Coronary artery (tissue), 2 donors: ENCODE results near the gene LSAMP.

Experiments
- DNase-seq: peaks from one replicate; pipeline ENCODE4 v3.0.0-alpha.2; 2017; ENCODE audit warnings: low spot score
- H3K27ac ChIP-seq, 2 donors: fragments of 200-600 bp; sonication (generic); one replicate each; pipeline ENCODE4 v1.5.1; 2016 to 2019
- H3K4me3 ChIP-seq: fragments of 200-600 bp; sonication (generic); 2 replicates; pipeline ENCODE4 v1.5.1; 2016; ENCODE audit warnings: mild to moderate bottlenecking, moderate library complexity
- CTCF ChIP-seq: fragments of 200-600 bp; sonication (generic); IDR thresholded peaks from one replicate; pipeline ENCODE4 v1.5.1; 2019; ENCODE audit warnings: antibody characterized with exemption

LSAMP gene

GRCh38 chr3:116432795-116433194 is 12.5 kb downstream of the LSAMP start:
- no peak overlapping the region for H3K27ac ChIP-seq
- DNase-seq: no peak
- H3K4me3 ChIP-seq: no peak overlapping the region
- no peak for TF ChIP-seq CTCF

DNA sequence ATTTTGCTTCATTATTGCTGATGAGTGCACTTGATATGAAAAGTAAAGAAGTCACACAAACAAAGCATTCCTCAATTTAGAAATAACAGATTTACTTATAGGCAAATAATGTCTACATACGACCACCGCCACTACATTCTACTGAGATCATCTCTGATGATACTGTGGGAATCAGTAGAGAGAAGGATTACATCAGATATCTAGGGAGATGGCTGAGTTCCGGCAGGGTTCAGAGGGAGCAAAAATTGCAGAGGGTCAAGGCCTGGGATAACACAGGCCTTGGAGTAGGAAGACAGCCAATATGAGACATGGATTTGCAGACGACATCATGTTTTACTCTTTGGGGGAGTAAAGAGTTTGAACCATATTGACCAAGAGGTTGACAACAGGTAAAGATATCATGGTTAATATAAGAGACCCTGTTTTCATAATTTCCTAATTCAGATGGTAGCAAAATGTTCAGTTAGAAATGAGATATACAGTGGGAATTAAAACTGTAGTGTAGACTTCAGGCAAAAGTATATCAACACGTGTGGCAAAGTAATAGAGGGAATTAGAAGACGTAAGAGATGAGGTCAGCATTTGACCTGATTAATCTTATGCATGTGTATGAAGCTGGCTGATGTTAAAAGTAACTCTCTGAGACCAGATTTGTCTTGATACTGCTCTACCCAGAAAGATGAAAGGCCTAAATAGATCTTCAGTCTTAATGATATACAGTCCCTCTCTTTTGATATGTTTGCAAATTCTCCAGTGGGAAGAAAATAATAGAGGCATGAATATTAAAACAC is 15.6 kb downstream of the LSAMP start:
- DNase-seq: no peak
- no peak for TF ChIP-seq CTCF
- Histone ChIP-seq H3K4me3 (no peak overlapping the region), H3K27ac (no peak overlapping the region)

GRCh38 chr3:116426036-116426435 is 19.3 kb downstream of the LSAMP start:
- no peak for TF ChIP-seq CTCF
- Histone ChIP-seq H3K27ac (no peak overlapping the region), H3K4me3 (no peak overlapping the region)
- DNase-seq: no peak

GRCh38 chr3:116425126-116425525 is 20.2 kb downstream of the LSAMP start:
- DNase-seq: no peak
- Histone ChIP-seq H3K27ac (no peak overlapping the region), H3K4me3 (no peak overlapping the region)
- TF ChIP-seq CTCF: no peak

DNA sequence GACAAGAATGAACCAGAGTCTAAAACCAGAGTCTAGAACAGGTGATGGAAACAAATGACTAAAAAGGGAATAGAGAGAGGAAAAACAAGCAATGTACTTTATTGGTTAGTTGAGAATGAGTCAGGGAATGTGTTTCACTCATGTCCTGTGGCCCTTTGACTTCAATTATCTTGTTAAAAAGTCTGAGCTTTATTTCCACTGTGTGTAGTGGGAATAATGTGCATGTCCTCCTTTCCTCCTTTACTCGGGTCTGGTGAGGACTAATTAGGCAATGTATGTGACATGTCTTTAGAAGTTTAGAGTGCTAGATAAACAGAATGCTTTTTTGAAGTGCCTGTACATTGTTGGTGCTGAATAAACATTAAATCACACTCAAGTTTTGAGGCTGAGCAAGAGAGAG is 21.3 kb downstream of the LSAMP start:
- H3K27ac ChIP-seq: no peak overlapping the region

GRCh38 chr3:116423374-116423773 is 21.9 kb downstream of the LSAMP start:
- Histone ChIP-seq H3K4me3 (no peak overlapping the region), H3K27ac (no peak overlapping the region)
- no peak for DNase-seq
- no peak for TF ChIP-seq CTCF

More for the DNA sequence above, 21.3 kb downstream of the LSAMP start:
- DNase-seq: no peak
- no peak for TF ChIP-seq CTCF
- no peak overlapping the region for H3K4me3 ChIP-seq

GRCh38 chr3:116417151-116417550 is 28.1 kb downstream of the LSAMP start:
- no peak for DNase-seq
- TF ChIP-seq CTCF: no peak
- H3K4me3 ChIP-seq: no peak overlapping the region
- H3K27ac ChIP-seq: no peak overlapping the region
